Stimulated activated CD8-positive, alpha-beta memory T cell treated with anti-CD3 and anti-CD28 coated beads, Interleukin-2, amount 100 ng/mL, for 48 hours (primary cell): Measurements from ENCODE around the gene CEMIP2.
"Not testable (repeated sequence)": the region's sequence is repeated elsewhere in the genome, so short reads cannot be mapped to it uniquely, and the experiment has no call there.

ENCODE experiments used
- DNase-seq, 2 donors: peaks; one replicate each; pipeline ENCODE4 v3.0.0-alpha.2; 2020; ENCODE audit warnings: low read depth in 2 of 2

CEMIP2 gene

DNA sequence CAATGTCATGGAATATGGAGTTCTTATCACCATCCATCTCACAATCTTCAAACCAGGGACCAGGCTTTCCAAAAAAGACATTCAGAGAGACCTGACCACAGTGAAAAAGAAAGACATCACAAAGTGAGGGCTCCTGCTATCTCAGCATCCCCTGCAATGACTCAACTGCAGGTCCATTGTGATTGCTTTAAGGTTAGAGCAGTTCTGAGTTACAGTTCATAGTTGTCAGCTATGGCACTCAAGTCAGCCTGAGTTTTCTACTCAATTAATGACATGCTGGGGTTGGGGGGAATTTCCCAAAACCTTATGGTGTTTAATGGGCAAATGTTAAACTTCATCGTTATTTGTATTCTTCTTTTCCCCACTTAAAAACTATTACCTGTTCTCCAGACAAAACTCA, 58.9 kb downstream of the CEMIP2 start:
- DNase-seq: no peak

DNA sequence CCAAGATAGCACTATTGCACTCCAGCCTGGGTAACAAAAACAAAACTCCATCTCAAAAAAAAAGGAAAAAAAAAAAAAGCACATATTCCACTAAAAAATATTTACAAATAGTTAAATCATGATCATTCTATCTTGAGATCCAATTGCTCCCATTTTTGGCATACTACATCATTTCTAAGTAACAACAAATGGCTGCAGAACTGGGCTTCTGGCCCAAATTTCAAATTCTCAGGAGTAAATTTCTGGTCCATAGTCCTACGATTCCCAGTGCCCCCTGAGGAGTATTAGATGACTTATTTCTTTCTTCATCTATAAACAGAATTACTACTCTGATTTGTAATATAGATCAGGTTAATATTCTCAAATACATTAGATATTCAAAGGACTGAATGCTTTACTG, 62.1 kb downstream of the CEMIP2 start:
- no peak for DNase-seq

DNA sequence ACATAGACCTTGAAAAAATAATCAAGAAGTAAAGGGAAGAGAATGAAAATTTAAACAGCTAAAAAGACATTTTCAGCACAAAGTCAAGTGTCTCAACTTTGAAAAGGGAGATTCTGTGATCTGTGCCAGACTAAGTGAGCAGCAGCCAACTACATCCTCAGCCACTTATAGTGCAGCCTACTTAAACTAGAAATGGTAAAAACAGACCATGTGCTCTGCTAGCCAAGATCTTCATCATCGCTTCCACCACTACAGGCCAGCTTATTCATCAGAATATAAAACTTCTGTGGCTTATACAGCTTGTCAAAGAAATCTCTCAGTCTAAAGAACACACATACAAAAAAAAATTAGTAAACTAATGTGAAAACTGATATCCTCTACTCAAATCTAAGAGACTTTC, 63.5 kb downstream of the CEMIP2 start:
- no peak for DNase-seq

DNA sequence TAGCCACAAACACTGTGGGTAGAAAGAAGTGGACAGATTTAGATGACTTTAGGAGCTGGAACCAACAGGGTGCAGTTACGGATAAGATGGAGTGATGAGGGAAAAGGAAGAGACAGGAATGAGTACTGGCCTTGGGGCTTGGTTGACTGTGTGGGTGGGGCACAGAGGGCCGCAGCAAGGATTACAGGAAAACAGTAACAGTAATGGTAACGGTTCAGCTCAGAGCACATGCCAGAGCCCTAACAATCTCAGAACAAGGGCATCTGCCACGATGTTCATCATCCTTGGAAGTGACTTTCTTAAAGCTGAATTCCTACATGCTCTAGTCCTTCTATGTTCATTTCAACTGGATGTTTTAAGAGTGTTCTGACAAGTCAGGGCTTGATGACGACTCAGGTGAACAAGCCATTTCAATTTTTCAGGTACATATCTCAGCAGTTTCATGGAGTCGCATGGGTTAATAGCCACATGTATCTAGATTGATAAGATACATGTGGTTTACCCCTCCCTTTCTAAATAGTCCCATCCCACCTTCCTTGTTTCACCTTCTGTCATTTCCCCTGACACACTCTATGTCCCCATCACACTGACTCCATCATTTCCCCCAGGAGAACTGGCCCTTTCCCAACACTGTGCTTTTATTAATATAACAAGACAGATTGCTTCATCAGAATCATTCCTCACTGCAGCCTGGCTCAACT, 65.0 kb downstream of the CEMIP2 start:
- no peak for DNase-seq

DNA sequence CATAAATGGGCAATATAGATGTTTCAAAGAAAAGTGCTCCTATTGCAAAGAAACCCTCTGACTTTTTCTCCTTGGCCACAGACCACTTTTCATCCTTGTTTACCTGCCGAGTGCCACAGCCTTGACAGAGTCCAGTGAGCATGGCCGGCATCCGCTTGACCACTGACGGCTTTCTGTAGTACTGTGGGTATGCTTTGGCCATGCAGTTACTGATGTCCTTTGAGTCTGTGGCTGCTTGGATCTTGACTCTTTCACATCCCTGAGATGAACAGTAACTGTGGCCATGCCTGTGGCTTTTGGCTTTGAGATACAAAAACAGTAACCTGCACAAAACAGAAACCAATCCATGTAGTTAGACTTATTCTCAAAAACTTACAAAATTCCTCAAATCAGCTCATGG, 70.4 kb downstream of the CEMIP2 start:
- no peak for DNase-seq

DNA sequence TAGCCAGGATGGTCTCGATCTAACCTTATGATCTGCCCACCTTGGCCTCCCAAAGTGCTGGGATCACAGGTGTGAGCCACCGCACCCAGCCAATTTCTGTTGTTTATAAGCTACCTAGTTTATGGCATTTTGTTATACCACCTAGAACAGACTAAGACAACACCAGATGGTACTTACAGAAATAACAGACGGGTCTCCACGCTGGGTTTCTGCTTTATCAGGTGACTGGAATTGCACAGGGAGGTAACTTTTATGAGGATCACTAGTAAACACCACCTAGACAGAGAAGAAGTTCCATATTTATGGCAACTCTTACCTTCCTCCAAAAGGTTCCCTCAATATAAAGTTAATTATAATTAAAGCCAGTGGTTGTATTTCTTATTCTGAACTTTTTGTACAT, 74.0 kb downstream of the CEMIP2 start:
- no peak for DNase-seq

DNA sequence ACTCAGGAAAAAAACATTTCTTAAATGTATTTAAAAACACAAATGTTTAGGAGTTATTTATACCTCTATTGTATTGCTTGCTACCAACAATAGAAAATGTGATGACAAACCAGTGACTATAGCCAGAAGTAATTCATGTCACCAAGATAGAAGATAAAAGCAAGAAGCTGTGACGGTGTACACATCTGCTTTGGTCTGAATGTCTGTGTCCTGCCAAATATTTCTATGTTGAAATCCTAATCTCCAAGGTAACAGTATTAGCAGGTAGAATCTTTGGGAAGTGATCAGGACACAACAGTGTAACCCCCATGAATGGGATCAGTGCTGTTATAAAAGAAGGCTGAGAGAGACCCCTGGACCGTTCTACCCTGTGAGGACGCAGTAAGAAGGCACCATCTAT, 74.7 kb downstream of the CEMIP2 start:
- DNase-seq: no peak

DNA sequence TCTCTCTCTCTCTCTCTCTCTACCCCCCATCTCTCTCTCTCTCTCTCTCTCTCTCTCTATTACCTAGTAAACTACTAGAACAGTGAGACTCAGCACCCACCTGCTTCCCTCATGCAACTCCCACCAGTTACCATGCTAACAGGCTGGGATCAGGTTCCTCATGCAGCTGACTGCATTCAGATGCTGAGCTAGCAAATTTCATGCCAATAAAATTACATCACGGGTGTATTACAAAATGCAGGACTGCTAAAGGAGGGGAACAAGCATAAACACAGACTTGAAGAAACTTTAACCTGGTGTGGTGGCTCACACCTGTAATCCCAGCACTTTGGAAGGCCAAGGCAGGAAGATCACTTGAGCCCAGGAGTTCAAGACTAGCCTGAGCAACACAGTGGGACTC, 76.0 kb downstream of the CEMIP2 start:
- DNase-seq: no peak

DNA sequence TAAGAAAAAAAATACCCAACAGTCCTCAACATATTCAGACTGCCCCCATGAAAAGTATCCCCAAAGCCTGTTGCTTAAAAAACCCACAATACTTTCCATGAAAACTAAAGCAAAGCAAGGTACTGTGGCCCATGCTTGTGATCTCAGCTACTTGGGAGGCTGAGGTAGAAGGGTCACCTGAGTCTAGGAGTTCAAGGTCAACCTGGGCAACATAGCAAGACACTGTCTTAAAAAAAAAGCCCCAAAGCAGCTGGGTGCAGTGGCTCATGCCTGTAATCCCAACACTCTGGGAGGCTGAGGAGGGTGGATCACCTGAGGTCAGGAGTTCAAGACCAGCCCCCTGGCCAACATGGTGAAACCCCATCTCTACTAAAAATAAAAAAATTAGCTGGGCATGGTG, 76.7 kb downstream of the CEMIP2 start:
- DNase-seq: not testable (repeated sequence)

DNA sequence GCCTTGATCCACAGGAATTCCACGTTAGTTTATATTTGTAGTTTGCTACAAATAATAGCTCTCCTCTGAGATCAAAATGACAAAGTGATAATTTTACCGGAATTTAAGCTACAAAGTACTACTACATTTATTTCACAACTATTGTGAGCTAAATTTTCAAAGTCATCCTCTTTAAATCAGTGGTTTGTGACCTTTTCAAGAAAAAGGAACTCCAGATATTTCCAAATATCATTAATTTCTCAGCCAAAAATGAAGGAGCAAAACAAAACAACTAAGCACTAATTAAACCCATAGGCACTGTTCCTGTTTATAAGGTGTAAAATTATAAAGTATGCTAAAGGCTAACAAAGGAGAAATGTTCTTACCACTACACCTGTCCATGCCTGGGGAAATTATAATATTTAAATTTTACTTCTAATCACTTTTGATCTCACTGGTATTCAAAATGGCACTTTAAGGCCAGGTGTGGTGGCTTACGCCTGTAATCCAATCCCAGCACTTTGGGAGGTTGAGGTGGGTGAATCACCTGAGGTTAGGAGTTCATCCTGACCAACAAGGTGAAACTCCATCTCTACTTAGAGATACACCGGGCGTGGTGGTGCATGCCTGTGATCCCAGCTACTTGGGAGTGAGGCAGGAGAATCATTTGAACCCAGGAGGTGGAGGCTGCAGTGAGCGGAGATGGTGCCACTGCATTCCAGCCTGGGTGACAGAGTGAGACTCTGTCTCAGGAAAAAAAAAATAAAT, 77.5 kb downstream of the CEMIP2 start:
- no peak for DNase-seq

DNA sequence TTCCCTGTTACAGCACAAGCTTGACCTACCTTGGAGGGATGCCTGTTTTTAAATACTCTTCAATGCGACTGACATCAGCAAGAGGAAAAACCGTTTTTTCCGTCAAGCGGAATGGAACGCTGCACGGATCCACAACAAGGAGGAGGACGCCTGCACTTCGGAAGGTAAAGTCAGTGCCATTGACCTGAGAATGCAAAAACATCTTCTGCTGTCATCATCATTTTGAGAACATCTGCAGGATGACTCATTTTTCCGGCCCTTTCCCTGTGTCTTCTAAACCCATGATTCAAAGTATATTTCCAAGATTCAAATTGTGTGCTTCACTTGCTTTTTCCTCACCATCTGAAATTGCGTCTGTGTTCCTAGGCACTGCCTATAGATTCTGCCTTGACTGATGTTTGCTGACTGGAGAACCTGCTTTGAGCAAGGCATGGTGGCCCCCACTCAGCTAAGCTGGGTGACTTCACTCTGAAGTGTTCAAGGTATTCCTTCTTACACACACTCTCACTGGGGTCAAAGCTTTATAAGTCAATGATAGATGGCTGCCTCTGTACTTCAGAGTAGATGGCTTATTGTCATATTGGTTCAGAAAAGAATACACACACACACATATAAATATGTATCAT, 78.1 kb downstream of the CEMIP2 start:
- DNase-seq: no peak

DNA sequence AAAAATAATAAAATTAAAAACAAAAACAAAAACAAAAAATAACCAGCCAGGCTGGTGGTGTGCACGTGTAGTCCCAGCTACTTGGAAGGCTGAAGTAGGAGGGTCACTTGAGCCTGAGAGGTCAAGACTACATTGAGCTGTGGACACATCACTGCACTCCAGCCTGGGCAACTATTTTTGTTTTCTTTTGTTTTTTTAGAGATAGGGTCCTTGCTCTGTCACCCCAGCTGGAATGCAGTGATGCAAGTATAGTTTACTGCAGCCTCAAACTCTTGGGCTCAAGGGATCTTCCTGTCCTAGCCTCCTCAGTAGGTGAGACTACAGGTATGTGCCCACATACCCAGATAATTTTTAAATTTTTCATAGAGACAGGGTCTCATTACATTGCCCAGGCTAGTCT, 80.6 kb downstream of the CEMIP2 start:
- DNase-seq: no peak

DNA sequence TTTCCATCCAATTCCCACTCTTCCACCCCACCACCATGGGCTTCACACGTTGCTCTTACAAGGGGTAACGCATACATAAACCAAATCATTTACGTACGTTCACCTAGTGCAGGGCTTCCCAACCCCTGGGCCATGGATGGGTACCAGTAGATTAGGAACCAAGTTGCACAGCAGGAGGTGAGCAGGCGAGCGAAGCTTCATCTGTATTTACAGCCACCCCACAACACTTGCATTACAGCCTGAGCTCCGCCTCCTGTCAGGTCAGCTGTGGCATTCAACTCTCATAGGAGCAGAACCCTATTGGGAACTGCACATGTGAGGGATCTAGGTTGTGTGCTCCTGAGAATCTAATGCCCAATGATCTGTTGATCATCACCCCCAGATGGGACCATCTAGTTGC, 82.3 kb downstream of the CEMIP2 start:
- DNase-seq: no peak

DNA sequence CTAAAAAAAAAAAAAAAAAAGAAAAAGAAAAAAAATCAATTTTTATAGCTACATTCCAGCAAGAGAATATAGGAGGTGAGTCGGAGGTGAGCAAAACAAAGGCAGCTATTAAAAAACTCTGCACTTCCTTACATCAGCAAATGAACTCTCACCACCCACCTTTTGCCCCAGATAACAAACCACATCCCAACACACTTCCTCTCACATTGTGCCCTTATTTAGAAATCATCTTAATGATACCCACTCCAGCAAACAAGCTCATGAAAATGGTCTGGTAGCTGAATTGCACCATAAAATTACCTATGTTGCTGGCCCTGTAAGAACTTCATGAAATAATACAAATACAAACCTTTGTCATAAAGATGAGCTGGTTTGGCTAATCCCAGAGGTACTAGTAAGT, 82.9 kb downstream of the CEMIP2 start:
- DNase-seq: no peak

DNA sequence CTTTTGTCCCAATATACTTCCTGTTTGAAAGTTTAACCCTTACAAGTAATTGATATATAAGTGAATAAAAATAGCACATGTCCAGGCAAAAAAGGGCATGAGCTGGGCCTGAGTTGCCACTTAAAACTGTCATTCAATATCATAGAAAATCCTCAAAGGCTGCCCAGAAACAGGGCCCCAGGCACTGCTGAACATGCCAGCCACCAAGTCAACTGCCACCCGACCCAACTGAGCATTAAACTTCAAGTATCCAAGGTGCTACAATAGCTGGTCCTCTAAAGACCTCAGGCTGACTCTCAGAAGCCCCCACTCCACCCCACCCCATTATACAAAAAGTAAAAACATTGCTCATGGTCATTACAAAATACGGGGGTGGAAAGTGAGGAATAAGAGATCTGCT, 83.7 kb downstream of the CEMIP2 start:
- DNase-seq: no peak

DNA sequence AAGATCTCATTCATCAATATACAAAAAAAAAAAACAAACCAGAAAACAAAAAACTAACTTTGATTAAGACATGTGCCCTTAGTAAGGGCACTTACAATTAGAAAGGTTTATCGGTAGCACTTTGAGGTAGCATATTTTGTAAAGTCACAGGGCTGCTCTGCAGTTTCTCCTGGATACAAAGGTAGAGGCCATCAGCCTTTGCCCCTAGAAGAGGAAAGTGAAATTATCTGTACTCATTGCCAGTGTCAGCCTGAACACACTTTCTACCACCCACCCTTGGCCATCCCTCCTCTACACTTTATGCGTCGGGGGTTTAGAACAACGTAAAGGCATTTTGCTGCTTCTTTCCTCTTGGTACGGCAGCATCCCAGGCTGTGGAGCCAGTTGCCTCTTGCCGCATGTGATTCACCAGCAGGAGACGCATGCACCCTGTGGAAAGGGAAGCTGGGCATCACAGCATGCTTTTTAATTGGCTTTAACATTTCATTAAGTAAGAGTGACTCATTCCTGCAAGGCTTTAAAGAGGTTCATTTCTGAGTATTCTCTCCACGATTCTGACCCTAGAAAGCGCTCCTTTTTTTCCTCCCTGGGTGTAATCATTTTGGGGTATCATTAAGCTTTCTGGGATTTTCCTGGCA, 84.6 kb downstream of the CEMIP2 start:
- no peak for DNase-seq

DNA sequence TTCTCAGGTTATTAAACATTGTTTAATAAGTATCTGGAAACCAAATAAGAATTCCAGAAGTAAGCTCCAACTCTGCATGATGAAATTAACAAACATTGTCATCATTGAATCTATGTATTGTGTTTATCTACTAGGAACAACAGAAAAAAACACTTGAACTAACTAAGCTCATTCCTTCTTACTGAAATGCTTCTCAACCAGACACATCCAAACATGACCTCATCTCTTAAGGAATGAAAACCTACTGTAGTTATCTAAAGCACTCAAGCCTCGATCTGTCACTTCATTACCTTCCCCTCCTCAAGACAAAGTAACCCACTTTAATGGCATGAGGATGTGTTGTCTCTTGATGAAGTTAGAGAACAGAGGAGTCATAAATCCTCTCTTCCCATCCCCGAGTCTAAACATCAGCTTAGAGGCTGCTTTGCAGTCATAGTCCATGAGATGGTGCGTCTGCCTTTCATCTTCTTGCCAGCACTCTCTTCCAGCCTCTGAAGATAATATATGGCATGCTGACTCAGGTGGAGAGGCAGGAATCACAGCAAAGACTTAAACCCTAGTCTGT, 86.5 kb downstream of the CEMIP2 start:
- DNase-seq: no peak

DNA sequence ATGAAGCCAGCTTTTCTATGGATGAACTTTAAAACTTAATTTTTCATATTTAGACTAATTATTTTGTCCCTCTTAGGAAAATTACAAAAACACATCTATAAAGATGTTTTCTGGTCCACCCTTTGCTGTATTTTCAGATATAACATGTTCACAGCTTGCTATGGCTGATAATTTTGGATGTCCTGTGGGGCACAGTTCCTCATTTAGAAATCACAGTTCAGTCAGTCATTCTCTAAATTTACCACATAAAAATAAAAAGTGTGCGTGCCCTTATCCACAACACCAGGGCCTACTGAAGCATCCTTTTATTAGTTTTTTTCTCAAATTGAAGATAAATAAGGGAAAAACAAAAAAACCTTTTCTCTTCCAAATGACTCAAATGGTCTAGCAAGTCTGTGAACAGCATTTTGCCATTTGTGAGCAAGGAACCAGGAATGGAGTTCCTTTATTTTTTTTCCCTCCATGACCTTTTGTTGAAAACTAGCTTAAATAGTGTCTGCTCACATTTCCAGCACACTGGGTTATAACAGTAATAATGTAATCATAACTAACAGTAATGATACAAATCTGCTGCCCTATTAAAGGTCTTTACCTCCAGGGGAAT, 87.1 kb downstream of the CEMIP2 start:
- DNase-seq: no peak

DNA sequence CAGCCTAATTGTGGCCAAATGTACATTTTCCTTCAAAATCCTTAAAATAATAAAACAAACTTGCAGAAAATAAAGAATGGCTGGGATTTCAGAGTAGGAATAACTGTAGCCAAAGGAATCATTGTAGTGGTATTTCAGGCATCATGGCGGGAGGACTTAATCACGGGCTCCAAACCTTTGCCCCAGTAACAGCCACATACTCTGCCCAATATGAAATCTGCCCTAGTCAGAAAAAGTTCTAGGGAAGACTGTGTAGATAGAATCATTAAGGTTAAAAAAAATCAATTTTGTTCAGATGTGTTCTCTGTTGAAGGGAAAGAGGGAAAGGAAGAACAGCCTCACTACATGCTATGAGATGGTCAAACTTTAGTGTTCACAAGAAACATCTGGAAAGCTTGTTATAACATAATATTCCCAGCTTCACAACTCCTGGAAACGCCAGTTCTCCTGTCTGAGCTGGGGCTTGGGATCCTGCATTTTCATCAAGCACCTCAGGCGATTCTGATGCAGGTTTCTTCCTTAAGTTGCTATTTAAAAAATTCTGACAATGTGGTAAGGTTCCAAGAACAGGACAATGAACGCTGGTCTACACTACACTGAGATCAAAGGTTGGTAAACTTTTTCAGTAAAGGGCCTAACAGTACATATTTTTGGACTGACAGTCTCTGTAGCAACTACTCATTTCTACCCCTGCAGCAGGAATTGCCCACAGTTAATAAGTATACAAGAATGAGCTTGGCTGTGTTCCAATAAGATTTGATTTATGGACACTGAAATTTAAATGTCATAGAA, 87.9 kb downstream of the CEMIP2 start:
- DNase-seq: no peak

DNA sequence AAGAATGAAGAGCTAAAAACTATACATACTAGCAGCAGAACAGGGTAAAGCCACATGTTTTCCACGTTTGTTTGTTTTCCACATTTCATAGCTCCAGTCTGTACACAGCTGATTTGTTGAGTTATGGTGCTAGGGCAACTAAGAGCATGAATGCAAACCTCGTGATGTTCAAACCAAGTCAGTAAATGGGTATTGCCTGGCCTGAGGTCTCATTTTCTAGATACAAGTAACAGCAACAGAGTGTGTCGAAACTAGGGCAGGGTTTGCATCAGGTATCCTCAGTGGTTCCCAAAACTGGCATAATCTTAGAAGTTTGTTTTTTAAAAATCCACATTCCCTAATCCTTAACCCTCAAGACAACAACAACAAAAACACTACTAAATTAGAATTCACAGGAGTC, 89.3 kb downstream of the CEMIP2 start:
- no peak for DNase-seq

DNA sequence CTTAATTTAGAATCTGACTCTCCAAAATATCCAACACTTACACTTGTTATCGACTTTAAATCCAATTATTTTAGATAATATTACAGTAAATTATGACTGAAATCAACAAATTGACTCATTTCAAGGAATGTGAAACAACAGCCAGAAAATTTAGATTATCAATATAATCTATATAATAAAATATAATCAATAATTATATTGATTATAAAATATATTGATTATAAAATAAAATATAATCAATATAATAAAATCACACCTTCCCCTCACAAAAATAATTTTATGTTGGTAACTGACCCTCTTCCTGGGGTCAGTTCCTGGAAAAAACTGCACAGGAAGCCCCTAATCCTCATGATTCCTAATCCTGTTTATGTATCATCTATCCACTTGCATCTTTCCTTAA, 91.1 kb downstream of the CEMIP2 start:
- no peak for DNase-seq
